Endometrial microvascular endothelial cells (primary cell): ENCODE data around the gene LRIG2. TPM values are rescaled to one million over a fixed set of nuclear protein-coding genes. Genes with fewer than 3 reads are reported as not detected.
"Not testable (repeated sequence)": the region's sequence is repeated elsewhere in the genome, so short reads cannot be mapped to it uniquely, and the experiment has no call there.

ENCODE experiments used
- in situ Hi-C: cut with HindIII; loops from 2 replicates; pipeline ENCODE4 v1.10.0; 2017; ENCODE audit warnings: low sequenced_read_pairs, low pct_unique_long_range_greater_than_20kb; ENCODE audit errors: inconsistent ontology term
- total RNA-seq: library from RNA; depleted of rRNA; stranded (reverse); fragments of >200 nt; gene quantifications from one replicate; pipeline ENCODE4 v1.2.3, GENCODE V29; 2015; ENCODE audit errors: inconsistent ontology term

The LRIG2 gene
- total RNA-seq, 1 donor from 2014 or later: 4.7 TPM

DNA sequence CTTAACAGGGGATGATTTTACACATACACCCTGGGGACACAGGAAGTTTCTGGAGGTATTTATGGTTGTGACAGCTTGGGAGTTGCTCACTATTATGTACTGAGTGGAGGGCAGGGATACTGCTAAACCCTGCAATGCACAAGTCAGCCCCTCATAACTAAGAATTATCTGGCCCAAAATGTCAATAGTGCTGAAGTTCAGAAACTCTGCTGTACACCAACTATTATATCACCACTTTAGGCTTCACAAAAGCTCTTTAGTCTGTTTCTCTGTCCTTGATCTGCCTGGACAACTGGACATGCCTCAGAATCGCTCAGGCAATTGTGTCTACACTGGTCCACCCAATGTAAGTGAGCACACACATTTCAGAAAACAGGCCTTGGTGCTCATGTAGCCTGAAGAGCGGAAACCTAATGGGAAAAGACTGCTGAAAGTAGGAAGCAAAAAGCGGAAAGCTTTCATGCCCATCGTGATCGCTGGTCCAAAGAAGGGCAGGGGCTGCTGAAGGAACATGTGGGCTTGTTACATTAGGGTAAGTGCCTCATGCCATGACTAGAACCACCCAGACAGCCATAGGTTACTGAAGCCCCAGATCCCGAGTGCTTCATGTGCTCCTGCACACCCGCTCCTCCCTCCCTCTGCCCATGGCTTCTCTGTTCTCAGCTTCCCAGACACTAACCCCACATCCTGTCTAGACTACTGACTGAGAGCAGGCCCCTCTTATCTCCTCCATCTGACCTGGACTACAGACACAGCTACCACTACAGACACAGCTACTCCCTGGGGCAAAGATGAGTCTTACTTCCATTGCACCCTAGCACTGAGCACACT is 73.5 kb downstream of the LRIG2 start:
- in situ Hi-C loops: no loop called here

DNA sequence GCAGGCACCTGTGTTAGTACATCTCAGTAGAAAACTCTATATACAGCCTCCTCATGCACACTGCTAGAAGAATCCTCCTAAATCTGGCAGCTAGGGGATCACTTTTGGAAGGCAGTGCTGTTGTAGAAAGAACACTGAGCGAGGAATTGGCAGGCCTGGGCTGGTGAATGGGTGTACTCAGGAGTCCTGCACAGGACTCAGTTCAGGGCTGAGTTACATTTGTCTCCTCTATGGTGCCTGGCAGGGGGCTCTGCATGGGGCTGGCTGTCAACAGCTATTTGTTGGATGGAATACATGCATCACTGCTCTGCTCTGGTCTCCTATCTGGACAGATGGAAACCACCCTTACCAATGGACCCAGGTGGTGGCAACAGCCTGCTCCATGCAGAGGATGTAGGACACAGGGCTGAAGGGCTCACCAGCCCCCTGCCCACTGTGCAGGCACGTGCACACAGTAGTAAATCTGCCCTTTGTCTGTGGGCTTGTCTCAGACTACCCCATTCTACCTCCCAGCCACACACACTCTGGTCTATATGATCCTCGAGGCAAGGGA is 74.2 kb downstream of the LRIG2 start:
- in situ Hi-C loops: no loop called here

DNA sequence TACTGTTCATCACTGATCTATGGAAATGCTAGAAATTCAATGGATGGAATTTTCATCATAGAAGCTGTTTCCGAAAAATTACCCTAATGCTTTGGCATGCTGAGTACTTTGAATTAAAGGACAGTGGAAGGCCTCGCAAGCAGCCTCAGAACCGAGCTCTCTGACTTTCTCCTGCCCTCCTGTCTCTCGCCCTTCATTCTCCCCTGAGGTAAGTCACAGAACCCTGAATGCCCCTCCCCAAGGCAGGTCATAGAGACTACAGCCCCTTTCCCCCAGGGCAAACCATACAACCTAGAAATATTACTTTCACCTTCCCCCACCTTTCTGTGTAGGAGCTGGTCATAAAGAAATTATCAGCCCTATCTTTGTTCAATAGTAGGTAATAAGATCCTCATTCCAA is 74.8 kb downstream of the LRIG2 start:
- in situ Hi-C loops: no loop called here

DNA sequence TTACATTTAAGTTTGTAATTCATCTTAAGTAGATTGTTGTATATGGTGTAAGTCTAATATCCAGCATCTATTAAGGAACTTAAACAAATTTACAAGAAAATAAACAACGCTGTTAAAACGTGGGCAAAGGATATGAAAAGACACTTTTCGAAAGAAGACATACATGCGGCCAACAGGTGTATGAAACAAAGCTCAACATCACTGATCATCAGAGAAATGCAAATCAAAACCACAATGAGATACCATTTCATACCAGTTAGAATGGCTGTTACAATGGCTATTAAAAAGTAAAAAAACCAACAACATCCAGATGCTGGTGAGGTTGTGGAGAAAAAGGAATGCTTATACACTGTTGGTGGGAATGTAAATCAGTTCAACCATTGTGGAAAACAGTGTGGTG is 77.5 kb downstream of the LRIG2 start:
- in situ Hi-C loops: not testable (repeated sequence)

DNA sequence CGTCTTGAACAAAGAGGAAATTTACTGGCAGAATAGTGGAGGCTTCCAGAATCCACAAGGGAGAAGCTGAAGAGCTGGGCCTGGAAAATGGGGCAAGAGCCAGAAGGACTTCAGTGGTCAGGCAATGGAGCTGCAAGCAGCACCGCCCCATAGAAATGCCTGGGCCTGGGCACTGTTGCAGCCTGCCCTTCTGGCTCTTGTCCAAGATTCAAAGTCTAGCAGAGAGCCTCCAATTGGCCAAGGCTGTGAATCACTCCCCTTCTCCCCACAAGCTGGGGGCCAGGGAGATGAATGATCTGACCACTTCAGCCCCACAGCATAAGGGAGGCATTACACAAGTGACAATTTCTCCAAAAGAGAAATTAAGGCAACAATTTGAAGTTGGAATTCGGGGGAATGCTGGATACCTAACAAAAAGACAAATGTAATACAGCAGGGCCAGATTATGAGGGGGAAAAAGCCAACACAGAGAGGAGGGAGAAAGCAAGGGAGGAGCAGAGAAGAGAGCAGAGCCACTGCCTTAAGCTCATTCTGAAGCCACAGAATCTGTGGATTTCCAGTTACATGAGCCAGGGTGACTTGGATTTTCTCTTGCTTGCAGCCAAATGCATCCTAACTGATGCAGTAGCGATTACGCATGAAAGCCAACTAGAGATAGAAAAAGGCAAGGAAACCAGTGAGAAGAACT is 80.3 kb downstream of the LRIG2 start:
- in situ Hi-C loops: no loop called here

DNA sequence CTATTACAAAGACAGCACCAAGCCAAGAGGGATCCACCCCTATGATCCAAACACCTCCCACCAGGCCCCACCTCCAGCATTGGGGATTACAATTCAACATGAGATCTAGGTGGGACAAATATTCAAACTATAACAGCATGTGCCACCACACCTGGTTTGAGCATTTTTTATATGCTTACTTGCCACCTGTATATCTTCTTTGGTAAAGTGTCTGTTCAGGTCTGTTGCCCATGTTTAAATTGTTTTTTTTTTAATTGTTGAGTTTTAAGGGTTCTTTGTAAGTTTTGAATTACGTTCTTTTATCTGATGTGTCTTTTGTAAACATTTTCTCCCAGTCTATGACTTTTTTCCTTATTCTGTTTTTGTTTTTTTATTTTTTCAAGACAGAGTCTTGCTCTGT is 83.4 kb downstream of the LRIG2 start:
- in situ Hi-C loops: no loop called here

DNA sequence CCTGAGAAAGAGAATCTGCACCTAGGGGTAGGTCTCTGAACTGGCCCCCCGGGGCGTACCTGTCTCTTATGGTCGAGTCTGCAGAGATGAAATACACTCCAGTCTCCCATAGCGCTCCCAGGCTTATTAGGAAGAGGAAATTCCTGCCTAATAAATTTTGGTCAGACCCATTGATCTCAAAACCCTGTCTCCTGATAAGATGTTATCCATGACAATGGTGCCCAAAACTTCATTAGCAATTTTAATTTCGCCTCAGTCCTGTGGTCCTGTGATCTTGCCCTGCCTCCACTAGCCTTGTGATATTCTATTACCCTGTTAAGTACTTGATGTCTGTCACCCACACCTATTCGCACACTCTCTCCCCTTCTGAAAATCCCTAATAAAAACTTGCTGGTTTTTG is 85.7 kb downstream of the LRIG2 start:
- in situ Hi-C loops: not testable (repeated sequence)

DNA sequence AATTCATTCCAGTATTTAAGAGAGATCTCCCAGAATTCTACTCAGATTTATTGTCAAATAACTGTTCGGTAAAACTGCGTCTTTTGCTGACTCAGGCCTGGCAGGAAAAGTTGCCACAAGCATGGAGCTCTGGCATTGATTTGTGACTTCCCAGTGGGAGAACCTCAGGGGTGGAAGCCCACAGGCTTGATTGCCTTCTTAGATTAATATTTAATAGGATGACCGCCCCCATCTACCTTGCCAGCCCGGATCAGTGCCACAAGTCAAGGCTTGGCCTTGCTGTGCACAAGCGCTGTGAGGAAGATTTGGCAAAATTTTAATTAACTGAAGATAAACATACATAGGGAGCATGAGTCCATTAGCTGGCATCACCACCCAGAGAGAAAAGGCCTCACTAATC is 93.5 kb downstream of the LRIG2 start:
- in situ Hi-C loops: no loop called here

DNA sequence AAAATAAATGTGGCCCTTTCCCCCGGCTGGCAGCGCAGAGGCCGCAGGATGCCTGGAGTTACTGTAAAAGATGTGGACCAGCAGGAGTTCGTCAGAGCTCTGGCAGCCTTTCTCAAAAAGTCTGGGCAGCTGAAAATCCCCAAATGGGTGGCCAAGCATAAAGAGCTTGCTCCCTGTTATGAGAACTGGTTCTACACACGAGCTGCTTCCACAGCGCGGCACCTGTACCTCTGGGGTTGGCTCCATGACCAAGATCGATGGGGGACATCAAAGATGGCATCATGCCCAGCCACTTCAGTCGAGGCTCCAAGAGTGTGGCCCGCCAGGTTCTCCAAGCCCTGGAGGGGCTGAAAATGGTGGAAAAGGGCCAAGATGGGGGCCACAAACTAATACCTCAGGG is 95.9 kb downstream of the LRIG2 start:
- in situ Hi-C loops: no loop called here

DNA sequence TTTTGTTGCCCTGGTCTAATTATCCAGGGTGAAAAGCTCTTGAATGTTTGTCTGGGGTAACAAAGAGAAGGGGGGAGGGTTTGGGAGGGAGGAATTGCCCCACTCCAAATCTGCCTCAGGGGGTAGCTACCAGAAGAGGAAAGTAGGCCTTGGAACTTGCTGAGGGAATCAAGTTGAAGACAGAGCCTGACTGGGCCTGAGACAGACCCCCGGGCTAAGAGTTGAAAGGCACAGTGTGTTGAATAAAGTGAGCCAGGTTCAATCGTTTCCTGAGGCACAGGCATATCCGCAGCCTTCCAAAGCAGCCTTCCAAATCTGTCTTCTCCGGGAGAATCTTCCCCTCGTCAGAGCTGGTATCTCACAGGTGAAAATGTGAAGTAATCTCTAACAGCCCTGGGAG is 96.6 kb downstream of the LRIG2 start:
- in situ Hi-C loops: no loop called here

DNA sequence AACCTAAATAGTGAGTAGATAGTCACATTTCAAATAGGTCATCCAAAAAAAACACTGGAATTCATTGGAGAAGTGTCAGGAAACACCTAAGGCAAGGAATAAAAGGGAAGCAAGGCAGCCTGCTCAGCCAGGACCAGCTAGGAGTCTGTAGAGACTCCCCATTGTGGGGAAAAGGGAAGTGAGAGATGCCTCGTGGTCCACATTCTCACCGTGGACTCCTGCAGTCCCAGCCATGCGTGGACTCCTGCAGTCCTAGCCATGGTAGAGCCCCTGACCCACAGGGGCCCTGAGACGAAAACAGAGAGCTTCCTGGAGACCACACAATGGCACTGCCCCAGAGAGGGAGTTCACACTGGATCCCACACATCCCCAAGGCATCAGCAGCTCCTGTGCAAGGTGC is 97.5 kb downstream of the LRIG2 start:
- in situ Hi-C loops: no loop called here

DNA sequence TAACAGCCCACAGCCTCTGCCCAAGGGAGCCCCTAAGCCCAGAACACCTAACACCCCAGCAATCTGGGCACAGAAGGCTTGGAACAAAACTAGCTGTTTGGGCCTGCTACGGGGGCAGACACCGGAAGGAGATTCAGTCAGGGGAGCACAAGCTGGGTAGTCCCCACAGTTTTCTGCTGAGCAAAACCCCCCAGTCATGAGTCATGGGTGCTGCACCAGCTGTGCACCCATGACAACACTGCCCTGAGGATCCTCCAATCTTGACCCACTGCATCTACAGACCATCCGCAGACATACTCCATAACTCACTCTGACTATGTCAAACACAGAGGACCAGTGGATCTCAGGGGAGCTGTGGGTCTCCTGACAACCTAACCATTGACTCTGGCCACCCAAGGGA is 105.1 kb downstream of the LRIG2 start:
- in situ Hi-C loops: no loop called here

DNA sequence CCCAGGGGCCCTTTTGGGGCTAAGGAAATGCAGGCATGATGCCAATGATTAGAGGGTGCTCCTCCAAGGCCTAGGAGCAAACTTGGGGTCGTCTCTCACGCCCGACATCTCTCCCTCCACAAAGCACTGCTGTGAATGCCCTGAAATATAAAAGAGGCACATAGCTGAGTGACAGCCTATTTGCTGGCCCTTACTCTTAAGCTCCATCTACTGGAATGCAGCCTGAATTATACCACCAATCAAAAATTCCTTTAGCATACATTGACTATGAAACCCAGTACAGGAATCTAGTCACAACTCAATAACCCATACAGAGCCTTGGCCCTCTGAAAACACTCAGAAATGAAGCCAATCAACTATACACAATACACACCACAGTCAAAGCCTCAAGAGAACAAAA is 105.5 kb downstream of the LRIG2 start:
- in situ Hi-C loops: no loop called here

Other genes with a start within 250 kb of the LRIG2 start
- 145 TPM for gene SLC16A1, start 117.0 kb upstream of the LRIG2 start, total RNA-seq